ENCODE measurements around the gene STAG3.
"Not testable (repeated sequence)": the region's sequence is repeated elsewhere in the genome, so short reads cannot be mapped to it uniquely, and the experiment has no call there.

Gene STAG3

GRCh38 chr7:100221767-100222444 is 44.2 kb downstream of the STAG3 start:
- intact Hi-C loops (cut with DNase I) = no loop called here
- no peak for DNase-seq

GRCh38 chr7:100222445-100223132 is 44.9 kb downstream of the STAG3 start:
- no peak for DNase-seq
- intact Hi-C loops (cut with DNase I) = no loop called here

GRCh38 chr7:100223376-100223927 is 45.7 kb downstream of the STAG3 start:
- DNase-seq; intact Hi-C loops (cut with DNase I): not testable (repeated sequence)

GRCh38 chr7:100224891-100225290 is 47.2 kb downstream of the STAG3 start:
- DNase-seq; intact Hi-C loops (cut with DNase I): not testable (repeated sequence)

- intact Hi-C loops (cut with DNase I); DNase-seq: not testable (repeated sequence)
Observed at GRCh38 chr7:100234660-100235317, 57.1 kb downstream of the STAG3 start.

DNA sequence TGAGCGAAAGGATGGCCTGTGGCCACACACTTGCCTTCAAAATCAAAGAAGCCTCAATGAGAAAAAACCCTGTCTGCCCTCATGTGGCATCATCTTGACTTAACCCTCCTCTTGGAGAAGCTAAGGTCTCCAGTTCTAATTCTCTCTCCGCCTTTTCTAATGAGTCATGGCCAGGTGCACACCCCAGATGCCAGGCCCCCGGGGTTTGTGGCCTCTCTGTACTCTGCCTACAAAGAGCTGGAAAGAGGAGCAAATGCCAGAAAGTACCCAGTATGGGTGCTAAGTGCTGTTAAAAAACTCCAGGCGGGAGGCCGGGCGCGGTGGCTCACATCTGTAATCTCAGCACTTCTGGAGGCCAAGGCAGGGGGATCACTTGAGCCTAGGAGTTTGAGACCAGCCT is 62.3 kb downstream of the STAG3 start:
- intact Hi-C loops (cut with DNase I); DNase-seq: not testable (repeated sequence)

- intact Hi-C loops (cut with DNase I) = not testable (repeated sequence)
- peak in 5 of 42 donors; percentile 10 to 52 (median 20) for DNase-seq
Observed at GRCh38 chr7:100243385-100243784, 65.7 kb downstream of the STAG3 start.

DNA sequence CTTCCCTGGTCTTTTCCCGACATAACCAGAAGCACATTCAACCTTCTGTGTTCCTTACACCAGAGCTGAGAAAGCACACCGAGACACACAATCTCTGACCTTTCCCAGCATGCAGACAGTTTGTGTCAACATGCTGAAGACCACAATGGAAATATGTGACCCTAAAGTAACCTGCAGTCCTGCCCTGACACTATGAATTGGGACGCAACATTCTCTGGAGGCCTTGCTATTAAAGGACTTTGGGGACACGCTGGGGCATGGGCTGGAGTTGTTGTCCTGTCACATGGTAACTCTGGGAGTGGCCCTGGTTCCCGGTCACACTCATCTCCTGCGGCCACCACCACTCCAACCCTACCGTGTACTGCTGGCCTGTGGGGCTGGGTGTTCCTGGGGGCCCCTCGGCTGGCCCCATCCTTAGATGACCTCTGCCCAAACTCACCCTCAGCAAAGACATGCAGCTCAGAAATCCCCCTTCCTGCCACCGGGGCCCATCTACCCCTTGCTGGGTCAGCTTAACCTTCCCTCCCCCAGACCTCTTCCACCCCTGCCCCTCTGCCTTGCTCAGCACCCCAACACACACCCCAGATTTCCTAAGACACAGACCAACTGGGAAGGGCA is 67.4 kb downstream of the STAG3 start:
- intact Hi-C loops (cut with DNase I); DNase-seq: not testable (repeated sequence)

GRCh38 chr7:100246121-100246864 is 68.6 kb downstream of the STAG3 start:
- DNase-seq; intact Hi-C loops (cut with DNase I): not testable (repeated sequence)

DNA sequence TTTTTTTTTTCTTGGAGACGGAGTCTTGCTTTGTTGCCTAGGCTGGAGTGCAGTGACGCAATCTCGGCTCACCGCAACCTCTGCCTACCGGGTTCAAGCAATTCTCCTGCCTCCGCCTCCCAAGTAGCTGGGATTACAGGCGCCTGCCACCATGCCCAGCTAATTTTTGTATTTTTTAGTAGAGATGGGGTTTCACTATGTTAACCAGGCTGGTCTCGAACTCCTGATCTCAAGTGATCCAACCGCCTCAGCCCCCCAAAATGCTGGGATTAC is 69.1 kb downstream of the STAG3 start:
- intact Hi-C loops (cut with DNase I); DNase-seq: not testable (repeated sequence)

- intact Hi-C loops (cut with DNase I) = no loop called here
- peak in 1 of 42 donors; percentile 44 for DNase-seq
Observed at GRCh38 chr7:100247152-100247757, 69.5 kb downstream of the STAG3 start.

DNA sequence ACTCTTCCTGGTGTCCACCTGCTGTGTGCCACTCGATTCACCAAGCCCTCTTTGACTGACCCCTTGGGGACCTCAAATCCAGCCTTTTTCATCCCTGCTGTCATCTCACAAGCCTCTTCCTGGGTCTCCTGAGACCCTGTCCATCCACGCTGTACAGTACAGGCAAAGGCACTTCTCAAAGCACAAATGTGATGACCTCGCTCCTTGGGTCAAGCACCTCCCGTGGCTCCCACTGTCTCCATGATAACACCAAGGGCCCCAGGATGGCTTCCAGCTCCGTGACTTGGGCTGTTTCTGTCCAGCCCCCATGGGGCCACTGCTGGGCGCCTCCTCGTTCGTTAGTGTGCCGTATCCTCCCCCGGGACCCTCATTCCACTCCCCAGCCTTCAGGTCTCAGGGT is 70.8 kb downstream of the STAG3 start:
- no peak for DNase-seq
- intact Hi-C loops (cut with DNase I) = no loop called here

- intact Hi-C loops (cut with DNase I) = no loop called here
- DNase-seq = no peak
Observed at GRCh38 chr7:100257017-100257416, 79.3 kb downstream of the STAG3 start.

DNA sequence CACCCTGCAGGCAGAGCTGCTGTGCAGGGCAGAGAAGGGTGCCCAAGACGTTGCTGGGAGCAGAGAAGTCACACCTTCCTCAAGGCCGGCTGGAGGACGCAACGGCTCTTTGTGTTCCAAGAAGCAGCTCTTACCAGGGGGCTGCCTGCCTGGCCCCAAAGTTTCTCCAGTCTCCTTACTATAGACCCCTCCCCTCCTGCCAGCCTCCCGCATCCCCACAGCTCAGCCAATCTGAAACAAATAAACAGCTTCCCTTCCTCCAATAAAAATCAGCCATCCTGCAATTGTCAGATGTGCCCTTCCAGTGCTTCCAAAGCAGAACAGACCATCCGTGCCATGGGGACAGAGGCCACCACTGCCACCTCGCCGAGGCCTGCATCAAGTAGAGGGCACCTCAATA is 82.3 kb downstream of the STAG3 start:
- DNase-seq; intact Hi-C loops (cut with DNase I): not testable (repeated sequence)

DNA sequence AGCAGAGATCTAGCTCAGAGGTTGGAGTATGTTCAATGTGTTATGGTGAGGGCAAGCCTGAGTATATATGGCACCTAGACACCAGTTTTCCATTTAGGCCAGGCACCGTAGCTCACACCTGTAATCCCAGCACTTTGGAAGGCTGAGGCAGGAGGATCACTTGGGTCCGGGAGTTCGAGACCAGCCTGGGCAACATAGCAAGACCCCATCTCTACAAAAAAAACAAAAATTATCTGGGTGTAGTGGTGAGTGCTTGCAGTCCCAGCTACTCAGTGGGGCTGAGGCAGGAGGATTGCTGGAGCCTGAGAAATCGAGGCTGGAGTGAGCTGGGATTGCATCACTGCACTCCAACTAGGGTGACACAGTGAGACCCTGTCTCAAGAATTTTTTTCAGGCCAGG is 85.2 kb downstream of the STAG3 start:
- intact Hi-C loops (cut with DNase I) = not testable (repeated sequence)

More for the DNA sequence above, 85.2 kb downstream of the STAG3 start:
- DNase-seq = not testable (repeated sequence)
